Nephron progenitor cell (in vitro differentiated cells): Measurements from ENCODE around the gene OGFRL1.
A peak's percentile ranks its signal among the peaks of the same experiment; 100 is the strongest.

Source experiments
- DNase-seq: peaks from one replicate; pipeline ENCODE4 v3.0.0; 2021
- H3K27ac Mint-ChIP-seq: 2 replicates; pipeline ENCODE4 v1.8.0; 2021; ENCODE audit warnings: mild to moderate bottlenecking, moderate library complexity, mixed read lengths
- H3K27me3 Mint-ChIP-seq: 2 replicates; pipeline ENCODE4 v1.8.0; 2021; ENCODE audit warnings: mild to moderate bottlenecking, low read depth, mixed read lengths; ENCODE audit not compliant: poor library complexity
- H3K36me3 Mint-ChIP-seq: 2 replicates; pipeline ENCODE4 v1.8.0; 2021; ENCODE audit warnings: low read depth, mixed read lengths
- H3K4me1 Mint-ChIP-seq: 2 replicates; pipeline ENCODE4 v1.8.0; 2021; ENCODE audit warnings: mixed read lengths
- H3K4me3 Mint-ChIP-seq: 2 replicates; pipeline ENCODE4 v1.8.0; 2021; ENCODE audit warnings: mild to moderate bottlenecking, moderate library complexity, mixed read lengths
- H3K9me3 Mint-ChIP-seq: 2 replicates; pipeline ENCODE4 v1.8.0; 2021; ENCODE audit warnings: mild to moderate bottlenecking, moderate library complexity, mixed read lengths
- TF ChIP-seq, protein P1 (sequence below): fragments of 200-600 bp; sonication (generic); IDR thresholded peaks from 2 replicates; pipeline ENCODE4 v1.5.0; 2021; ENCODE audit warnings: antibody characterized with exemption

The OGFRL1 gene

GRCh38 chr6:71288228-71289038, at the start of gene OGFRL1:
TSS of gene OGFRL1 (plus strand) at chr6:71288811. CDS start at chr6:71288937, 126 bp downstream.
- TF ChIP-seq, protein P1, sequence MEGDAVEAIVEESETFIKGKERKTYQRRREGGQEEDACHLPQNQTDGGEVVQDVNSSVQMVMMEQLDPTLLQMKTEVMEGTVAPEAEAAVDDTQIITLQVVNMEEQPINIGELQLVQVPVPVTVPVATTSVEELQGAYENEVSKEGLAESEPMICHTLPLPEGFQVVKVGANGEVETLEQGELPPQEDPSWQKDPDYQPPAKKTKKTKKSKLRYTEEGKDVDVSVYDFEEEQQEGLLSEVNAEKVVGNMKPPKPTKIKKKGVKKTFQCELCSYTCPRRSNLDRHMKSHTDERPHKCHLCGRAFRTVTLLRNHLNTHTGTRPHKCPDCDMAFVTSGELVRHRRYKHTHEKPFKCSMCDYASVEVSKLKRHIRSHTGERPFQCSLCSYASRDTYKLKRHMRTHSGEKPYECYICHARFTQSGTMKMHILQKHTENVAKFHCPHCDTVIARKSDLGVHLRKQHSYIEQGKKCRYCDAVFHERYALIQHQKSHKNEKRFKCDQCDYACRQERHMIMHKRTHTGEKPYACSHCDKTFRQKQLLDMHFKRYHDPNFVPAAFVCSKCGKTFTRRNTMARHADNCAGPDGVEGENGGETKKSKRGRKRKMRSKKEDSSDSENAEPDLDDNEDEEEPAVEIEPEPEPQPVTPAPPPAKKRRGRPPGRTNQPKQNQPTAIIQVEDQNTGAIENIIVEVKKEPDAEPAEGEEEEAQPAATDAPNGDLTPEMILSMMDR, result no peak
- Mint-ChIP-seq H3K36me3 (peaks cover 14% of the 10 kb centered on the region), H3K4me1 (peaks cover 56% of the 10 kb centered on the region), H3K27ac (peak within 1 kb of the TSS; percentile 36), H3K27me3 (peaks cover 7% of the 10 kb centered on the region), H3K9me3 (no peaks in the 10 kb centered on the region), H3K4me3 (peak within 1 kb of the TSS; percentile 88)
- DNase-seq, result peak; percentile 77

DNA sequence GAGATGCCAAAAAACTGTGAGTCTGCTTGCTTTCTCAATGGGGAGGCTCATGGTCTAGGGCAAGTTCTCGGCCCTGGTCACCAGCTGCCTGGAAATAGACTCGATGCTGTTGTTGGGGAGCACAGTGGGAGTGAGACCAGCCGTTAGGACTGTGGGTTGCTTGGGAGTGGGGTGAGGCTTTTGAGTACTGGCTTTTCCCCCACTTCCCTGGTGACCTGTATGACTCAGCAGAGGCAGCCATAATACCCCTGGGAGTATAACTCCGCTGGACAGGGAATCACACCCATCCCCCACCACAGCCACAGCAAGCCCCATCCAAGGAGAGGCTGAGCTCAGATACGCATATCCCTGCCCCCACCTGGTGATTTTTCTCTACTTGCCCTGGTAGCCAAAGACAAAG, 48.9 kb upstream of the OGFRL1 start:
- no peak overlapping the region for H3K4me3 Mint-ChIP-seq
- H3K27ac Mint-ChIP-seq, result no peak overlapping the region
- no peak for DNase-seq
- peaks cover 37% of the 10 kb centered on the region for H3K9me3 Mint-ChIP-seq
- peaks cover 12% of the 10 kb centered on the region for H3K36me3 Mint-ChIP-seq
- TF ChIP-seq, protein P1, result no peak
- H3K4me1 Mint-ChIP-seq, result no peaks in the 10 kb centered on the region
- H3K27me3 Mint-ChIP-seq, result peaks cover 2% of the 10 kb centered on the region

DNA sequence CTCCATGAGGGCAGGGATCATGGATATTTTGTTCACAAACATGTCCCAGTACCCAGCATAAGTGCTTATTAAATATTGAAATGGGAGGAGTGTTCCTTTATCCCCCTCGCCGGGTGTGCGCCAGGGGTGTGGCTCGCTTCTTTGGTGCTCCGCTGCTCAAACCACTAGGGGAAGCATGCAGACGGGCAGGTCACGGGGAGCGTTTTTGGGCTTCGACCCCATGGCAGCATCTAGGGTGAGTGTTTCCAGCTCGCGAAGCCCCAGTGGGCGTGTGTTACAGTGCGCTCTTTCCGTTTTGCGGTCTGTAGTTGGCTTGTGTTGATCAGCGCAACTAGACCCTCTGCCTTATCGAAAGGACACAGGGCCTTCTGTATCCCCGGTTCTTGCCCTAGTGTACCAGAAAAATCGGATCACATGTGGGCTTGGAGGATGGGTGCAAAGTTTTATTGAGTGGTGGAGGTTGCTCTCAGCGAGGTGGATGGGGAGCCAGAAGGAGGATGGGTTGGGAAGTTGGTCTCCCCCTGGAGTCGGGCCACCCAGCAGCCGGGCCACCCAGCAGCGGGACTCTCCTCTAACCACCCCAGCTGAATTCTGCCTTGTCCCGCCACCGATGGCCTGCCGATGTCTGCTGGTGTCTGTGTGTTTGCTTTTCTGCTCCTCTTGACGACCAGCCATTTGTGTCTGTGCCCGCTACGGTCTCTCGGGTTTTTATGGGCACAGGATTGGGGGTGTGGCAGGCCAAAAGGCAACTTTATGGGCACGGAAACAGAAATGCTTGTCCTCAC, 43.2 kb upstream of the OGFRL1 start:
- Mint-ChIP-seq H3K4me1 (peaks cover 39% of the 10 kb centered on the region), H3K4me3 (no peak overlapping the region), H3K36me3 (peaks cover 16% of the 10 kb centered on the region), H3K9me3 (peaks cover 56% of the 10 kb centered on the region), H3K27me3 (no peaks in the 10 kb centered on the region), H3K27ac (no peak overlapping the region)
- TF ChIP-seq, protein P1, result no peak
- no peak for DNase-seq

DNA sequence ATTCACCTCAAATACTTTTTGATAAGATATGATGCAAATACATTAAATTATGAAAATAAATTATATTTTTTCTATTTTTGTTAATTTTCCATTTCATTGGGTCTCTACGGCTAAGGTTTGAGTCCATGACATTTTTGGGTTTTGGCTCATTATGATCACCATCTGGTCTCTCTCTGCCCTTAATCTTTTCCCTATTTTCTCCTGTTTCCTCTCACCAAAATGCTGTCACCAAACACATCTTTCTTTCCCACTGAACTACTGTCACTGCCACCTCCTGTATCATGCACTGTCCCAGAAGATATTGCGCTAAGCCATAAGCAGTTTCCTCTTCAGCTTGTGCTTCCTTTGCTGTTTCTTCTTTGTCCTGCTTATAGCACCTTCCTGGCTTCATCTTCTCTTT, 42.0 kb upstream of the OGFRL1 start:
- TF ChIP-seq, protein P1, result no peak
- H3K9me3 Mint-ChIP-seq, result peaks cover 48% of the 10 kb centered on the region
- peak overlapping the region; percentile 8 for H3K27ac Mint-ChIP-seq
- H3K36me3 Mint-ChIP-seq, result peaks cover 23% of the 10 kb centered on the region
- no peak overlapping the region for H3K4me3 Mint-ChIP-seq
- no peak for DNase-seq
- no peaks in the 10 kb centered on the region for H3K27me3 Mint-ChIP-seq
- peaks cover 39% of the 10 kb centered on the region for H3K4me1 Mint-ChIP-seq

DNA sequence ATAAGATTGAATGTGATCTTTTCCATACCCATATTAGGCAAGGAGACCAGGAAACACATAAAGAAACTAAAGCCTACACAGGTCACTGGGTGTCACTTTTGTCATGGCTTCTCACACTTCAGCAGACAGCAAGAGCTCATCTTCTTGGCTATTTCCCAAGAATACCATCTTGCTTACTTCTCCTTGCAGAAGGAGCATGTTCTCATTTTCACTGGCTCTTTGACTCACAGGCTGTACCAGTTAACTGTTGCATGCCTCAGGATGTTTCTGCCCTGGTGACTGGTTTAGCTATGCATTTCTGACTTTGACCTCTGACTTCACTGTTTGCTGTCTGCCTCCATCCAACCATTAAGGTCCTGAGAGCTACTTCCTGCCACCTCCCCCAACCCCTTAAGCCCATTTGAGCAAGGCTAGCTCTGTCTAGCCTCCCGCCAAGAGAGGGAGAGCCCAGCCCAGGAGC, 40.3 kb upstream of the OGFRL1 start:
- TF ChIP-seq, protein P1, result no peak
- DNase-seq, result peak; percentile 49
- Mint-ChIP-seq H3K4me1 (peaks cover 53% of the 10 kb centered on the region), H3K4me3 (peak overlapping the region; percentile 12), H3K27ac (peak overlapping the region; percentile 57), H3K36me3 (peaks cover 12% of the 10 kb centered on the region), H3K27me3 (no peaks in the 10 kb centered on the region), H3K9me3 (peaks cover 32% of the 10 kb centered on the region)
